ENCODE data around the gene ATP1B1.

ATP1B1 gene

GRCh38 chr1:169070547-169070946 lies 35.9 kb upstream of the ATP1B1 start:
- H3K4me3 ChIP-seq (ENCODE audit: low read depth, low read length): no peak overlapping the region
- TF ChIP-seq CTCF (IDR thresholded peaks at IDR 0.05; ENCODE audit: borderline replicate concordance, insufficient read depth, low read depth, low read length): no peak

GRCh38 chr1:169070958-169071357 lies 35.5 kb upstream of the ATP1B1 start:
- TF ChIP-seq CTCF (IDR thresholded peaks at IDR 0.05; ENCODE audit: borderline replicate concordance, insufficient read depth, low read depth, low read length): no peak
- H3K4me3 ChIP-seq (ENCODE audit: low read depth, low read length): no peak overlapping the region

- H3K4me3 ChIP-seq (ENCODE audit: low read depth, low read length): no peak overlapping the region
- TF ChIP-seq CTCF (IDR thresholded peaks at IDR 0.05; ENCODE audit: borderline replicate concordance, insufficient read depth, low read depth, low read length): no peak
Measured at GRCh38 chr1:169072945-169073725, 33.4 kb upstream of the ATP1B1 start.

GRCh38 chr1:169078163-169078883 lies 28.2 kb upstream of the ATP1B1 start:
- TF ChIP-seq CTCF (IDR thresholded peaks at IDR 0.05; ENCODE audit: borderline replicate concordance, insufficient read depth, low read depth, low read length): no peak

GRCh38 chr1:169081503-169082123 lies 24.9 kb upstream of the ATP1B1 start:
- no peak overlapping the region for H3K4me3 ChIP-seq (ENCODE audit: low read depth, low read length)
- no peak for TF ChIP-seq CTCF (IDR thresholded peaks at IDR 0.05; ENCODE audit: borderline replicate concordance, insufficient read depth, low read depth, low read length)

More at GRCh38 chr1:169078163-169078883, 28.2 kb upstream of the ATP1B1 start:
- no peak overlapping the region for H3K4me3 ChIP-seq (ENCODE audit: low read depth, low read length)

GRCh38 chr1:169085911-169086310 lies 20.6 kb upstream of the ATP1B1 start:
- no peak for TF ChIP-seq CTCF (IDR thresholded peaks at IDR 0.05; ENCODE audit: borderline replicate concordance, insufficient read depth, low read depth, low read length)
- no peak overlapping the region for H3K4me3 ChIP-seq (ENCODE audit: low read depth, low read length)
